ENCODE data around the gene DLX6.
A peak's percentile ranks its signal among the peaks of the same experiment; 100 is the strongest.

Gene DLX6

DNA sequence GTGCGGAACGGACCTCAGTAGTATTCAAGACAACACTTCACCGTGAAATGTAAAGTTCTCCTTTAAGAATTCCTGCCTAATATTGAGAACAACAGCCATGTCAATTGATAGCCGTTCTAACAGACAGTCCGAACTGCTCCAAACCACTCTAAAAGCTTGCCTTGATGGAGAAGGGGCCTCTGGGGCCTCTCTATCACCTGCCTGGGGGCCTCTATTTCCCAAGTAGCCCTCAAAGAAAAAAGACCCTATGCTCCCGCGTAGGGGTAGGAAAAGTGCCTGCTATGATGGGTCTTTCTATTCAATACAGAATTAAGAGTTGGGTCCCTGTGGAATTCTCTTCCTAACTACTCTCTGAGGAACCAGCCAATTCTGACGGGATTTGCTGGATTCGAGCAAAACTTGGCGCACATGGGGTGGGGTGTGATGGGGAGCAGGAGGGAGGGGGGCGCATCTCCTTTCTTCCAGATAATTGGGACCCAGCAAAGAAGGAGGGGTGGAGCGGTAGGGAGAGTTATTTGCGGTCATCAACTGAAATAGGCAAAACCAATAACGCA, 8.3 kb upstream of the DLX6 start:
- Histone ChIP-seq H3K4me3 (ENCODE audit: low read length) (no peak overlapping the region), H3K27me3 (replicated peaks; ENCODE audit: control insufficient read depth, insufficient read depth, low read length) (peaks cover 96% of the 10 kb centered on the region)

DNA sequence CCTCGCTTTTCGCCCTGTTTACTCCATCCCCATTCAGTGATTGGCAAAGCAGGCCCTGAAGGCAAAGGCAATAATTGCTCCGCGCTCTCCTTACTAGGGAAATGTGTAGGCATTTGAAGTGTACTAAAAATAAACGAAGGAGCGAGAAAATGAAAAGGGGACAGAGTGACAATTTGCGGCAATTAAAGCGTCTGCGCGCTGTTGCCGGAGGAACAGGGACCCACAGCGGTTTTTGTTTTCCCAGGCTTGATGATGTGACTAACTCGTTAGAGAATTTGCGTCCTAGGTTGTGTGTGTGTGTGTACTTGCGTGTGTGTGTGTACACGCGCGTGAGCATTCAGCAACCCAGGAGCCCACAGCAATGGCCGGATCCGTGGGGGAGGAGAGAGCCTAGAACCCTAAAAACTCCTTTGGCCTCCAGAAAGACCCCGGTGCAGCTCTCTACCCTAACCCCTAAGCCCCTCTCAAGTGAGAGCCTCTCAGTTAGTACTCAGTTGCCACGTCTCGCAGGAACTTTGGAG, 7.8 kb upstream of the DLX6 start:
- Histone ChIP-seq H3K9ac (ENCODE audit: low read length) (no peak overlapping the region), H3K27me3 (replicated peaks; ENCODE audit: control insufficient read depth, insufficient read depth, low read length) (peaks cover 96% of the 10 kb centered on the region), H3K9me3 (ENCODE audit: control insufficient read depth, low read length) (peaks cover 27% of the 10 kb centered on the region), H3K4me1 (ENCODE audit: control insufficient read depth, insufficient read depth, low read length) (peaks cover 3% of the 10 kb centered on the region), H3K4me3 (ENCODE audit: low read length) (no peak overlapping the region), H3K36me3 (ENCODE audit: control insufficient read depth, insufficient read depth, low read length, severe bottlenecking) (no peaks in the 10 kb centered on the region)
- no peak for DNase-seq (ENCODE audit: low read depth)

More for the DNA sequence above, 8.3 kb upstream of the DLX6 start:
- H3K4me1 ChIP-seq (ENCODE audit: control insufficient read depth, insufficient read depth, low read length): peaks cover 3% of the 10 kb centered on the region
- H3K36me3 ChIP-seq (ENCODE audit: control insufficient read depth, insufficient read depth, low read length, severe bottlenecking): no peaks in the 10 kb centered on the region
- no peak for DNase-seq (ENCODE audit: low read depth)
- no peak overlapping the region for H3K9ac ChIP-seq (ENCODE audit: low read length)
- peaks cover 30% of the 10 kb centered on the region for H3K9me3 ChIP-seq (ENCODE audit: control insufficient read depth, low read length)

DNA sequence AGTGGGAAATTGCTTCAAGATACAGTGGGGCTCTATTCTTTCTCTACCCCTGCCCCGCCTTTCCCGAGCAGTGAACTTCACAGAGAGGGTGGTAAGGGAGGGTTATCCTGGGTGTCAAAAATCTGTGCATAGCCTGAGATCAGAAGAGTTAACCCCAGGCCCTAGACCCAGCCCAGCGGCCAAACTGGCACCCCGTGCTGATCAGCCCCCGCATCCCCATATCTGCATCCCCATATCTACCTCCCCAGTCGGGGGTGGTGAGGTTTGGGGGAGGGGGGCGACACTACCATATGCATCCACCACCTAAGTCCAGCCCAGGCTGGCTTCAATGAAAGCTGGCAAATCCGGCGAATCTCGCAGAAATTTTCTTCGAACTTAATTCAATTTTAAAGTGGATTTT, 7.0 kb upstream of the DLX6 start:
- Histone ChIP-seq H3K4me1 (ENCODE audit: control insufficient read depth, insufficient read depth, low read length) (no peaks in the 10 kb centered on the region), H3K27me3 (replicated peaks; ENCODE audit: control insufficient read depth, insufficient read depth, low read length) (peaks cover 96% of the 10 kb centered on the region), H3K9me3 (ENCODE audit: control insufficient read depth, low read length) (peaks cover 22% of the 10 kb centered on the region), H3K9ac (ENCODE audit: low read length) (no peak overlapping the region), H3K4me3 (ENCODE audit: low read length) (no peak overlapping the region), H3K36me3 (ENCODE audit: control insufficient read depth, insufficient read depth, low read length, severe bottlenecking) (no peaks in the 10 kb centered on the region)
- DNase-seq (ENCODE audit: low read depth): no peak

DNA sequence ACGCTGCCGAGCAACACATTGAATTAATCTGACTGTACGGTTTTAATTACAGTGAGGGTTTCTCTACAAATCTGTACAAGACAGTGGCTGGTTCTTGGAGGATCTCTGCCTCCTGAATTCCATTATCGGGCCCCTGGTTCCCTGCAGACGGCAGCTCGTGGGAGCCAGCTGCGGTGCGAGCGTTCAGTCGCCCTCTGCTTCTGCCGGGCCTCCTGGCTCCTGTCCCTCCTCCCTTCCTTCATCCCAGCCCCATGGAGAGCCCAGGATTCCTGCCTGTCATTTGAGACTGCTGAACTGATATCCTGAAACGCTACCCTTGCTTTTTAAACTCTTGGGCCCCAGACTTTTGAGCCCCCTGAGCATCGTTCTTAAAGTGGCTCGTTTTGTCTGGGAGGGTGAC, 6.6 kb upstream of the DLX6 start:
- peaks cover 96% of the 10 kb centered on the region for H3K27me3 ChIP-seq (replicated peaks; ENCODE audit: control insufficient read depth, insufficient read depth, low read length)
- H3K9me3 ChIP-seq (ENCODE audit: control insufficient read depth, low read length): peaks cover 19% of the 10 kb centered on the region
- no peaks in the 10 kb centered on the region for H3K36me3 ChIP-seq (ENCODE audit: control insufficient read depth, insufficient read depth, low read length, severe bottlenecking)
- no peak for DNase-seq (ENCODE audit: low read depth)
- H3K9ac ChIP-seq (ENCODE audit: low read length): no peak overlapping the region
- no peak overlapping the region for H3K4me3 ChIP-seq (ENCODE audit: low read length)
- H3K4me1 ChIP-seq (ENCODE audit: control insufficient read depth, insufficient read depth, low read length): no peaks in the 10 kb centered on the region

DNA sequence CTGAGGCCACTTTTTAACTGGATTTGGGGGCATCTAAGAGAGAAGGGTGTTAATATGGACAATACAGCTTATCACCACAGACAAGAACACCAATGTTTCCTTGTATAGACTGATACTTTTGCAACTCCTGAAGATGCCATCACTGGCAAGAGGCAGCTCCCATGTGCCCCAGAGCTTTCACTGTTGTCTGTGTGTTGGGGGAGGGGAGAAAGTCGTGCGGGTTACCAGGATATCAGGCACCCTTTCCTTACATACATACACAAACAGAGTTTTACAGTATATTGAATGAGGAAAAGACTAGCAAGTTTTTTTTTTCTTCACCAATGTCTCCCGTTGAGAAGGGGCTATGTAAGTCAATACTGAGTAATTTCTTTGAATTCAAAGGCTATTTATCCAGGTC, 4.1 kb upstream of the DLX6 start:
- Histone ChIP-seq H3K36me3 (ENCODE audit: control insufficient read depth, insufficient read depth, low read length, severe bottlenecking) (no peaks in the 10 kb centered on the region), H3K9me3 (ENCODE audit: control insufficient read depth, low read length) (peaks cover 8% of the 10 kb centered on the region), H3K4me1 (ENCODE audit: control insufficient read depth, insufficient read depth, low read length) (peaks cover 4% of the 10 kb centered on the region), H3K9ac (ENCODE audit: low read length) (no peak overlapping the region), H3K27me3 (replicated peaks; ENCODE audit: control insufficient read depth, insufficient read depth, low read length) (peaks cover 93% of the 10 kb centered on the region), H3K4me3 (ENCODE audit: low read length) (no peak overlapping the region)
- DNase-seq (ENCODE audit: low read depth): no peak

DNA sequence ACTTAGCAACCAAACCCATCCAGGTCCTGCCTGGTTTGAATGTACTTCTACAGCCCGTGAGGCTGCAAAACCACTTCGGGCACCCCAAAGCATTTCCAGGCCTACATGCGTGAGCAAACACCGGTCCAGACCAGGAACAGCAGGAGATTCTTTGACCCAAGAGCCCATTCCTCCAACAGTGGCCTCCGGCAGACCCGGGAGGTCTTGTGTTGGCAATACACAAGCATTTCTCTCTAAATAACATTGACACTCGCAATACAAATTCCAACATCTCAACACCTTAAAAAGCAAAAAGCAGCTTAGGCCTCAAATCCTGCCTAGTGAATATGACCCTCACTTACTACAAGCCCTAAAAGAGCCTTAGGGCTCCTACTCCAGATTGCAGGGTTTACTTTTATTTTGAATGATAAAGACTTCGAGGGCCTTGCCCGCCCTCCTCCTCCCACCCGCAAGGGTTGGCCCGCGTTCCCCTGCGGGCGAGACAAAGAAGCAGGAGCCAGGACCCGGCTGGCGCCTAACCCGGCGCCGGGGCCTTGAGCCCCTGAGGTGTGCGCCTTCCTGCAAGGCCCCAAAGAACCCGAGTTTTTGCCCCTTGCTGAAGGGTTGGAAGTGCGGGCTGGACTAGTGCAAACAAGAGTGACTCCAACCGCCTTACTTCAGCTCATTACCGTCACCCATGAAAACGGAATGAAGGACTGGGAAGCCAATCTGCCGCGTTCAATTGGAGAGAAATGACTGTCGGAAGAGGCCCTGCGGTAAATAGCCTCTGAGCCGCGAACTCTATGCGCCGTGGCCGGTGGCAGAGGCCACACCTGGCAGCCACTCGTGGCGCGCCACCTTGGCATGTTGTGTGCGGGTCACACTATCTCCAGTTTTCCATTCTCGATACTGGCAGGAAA, 3.4 kb upstream of the DLX6 start:
- Histone ChIP-seq H3K36me3 (ENCODE audit: control insufficient read depth, insufficient read depth, low read length, severe bottlenecking) (no peaks in the 10 kb centered on the region), H3K9ac (ENCODE audit: low read length) (no peak overlapping the region), H3K27me3 (replicated peaks; ENCODE audit: control insufficient read depth, insufficient read depth, low read length) (peaks cover 87% of the 10 kb centered on the region), H3K4me3 (ENCODE audit: low read length) (no peak overlapping the region), H3K4me1 (ENCODE audit: control insufficient read depth, insufficient read depth, low read length) (peaks cover 4% of the 10 kb centered on the region), H3K9me3 (ENCODE audit: control insufficient read depth, low read length) (peaks cover 8% of the 10 kb centered on the region)
- DNase-seq (ENCODE audit: low read depth): no peak

DNA sequence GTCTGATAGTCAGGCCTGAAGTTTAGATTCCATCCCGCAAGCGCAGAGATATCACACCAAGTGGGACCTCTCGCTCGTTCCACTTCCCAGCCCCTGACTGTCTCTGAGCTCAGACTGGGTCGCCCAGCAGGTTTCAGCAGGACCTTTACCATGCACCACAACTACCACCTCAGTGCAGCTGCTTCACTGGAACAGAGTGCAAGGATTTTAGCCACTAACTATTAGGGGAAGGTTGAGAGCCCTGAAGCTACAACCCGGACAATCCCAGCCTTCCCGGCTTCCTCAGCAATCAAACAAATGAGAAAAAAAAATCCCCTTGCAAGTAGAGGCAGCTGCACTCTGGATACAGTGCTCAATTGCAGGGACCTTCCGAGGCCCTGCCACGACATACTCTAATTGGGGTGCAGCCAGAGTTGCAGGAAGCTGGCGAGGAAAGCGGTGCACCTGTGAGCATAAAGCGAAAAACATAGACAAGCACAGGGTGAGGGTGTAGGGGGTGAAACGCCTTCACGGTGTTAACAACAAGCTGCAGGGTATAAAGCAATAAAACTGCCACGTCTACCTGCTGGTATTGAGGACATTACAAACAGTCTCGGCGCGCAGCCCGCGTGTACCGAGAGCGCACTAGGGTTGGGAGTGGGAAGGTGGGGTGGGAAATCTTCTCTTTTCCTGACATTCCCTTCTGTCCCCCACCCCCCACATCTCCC, 2.6 kb upstream of the DLX6 start:
- H3K4me1 ChIP-seq (ENCODE audit: control insufficient read depth, insufficient read depth, low read length): peaks cover 4% of the 10 kb centered on the region
- no peak for DNase-seq (ENCODE audit: low read depth)
- no peak overlapping the region for H3K4me3 ChIP-seq (ENCODE audit: low read length)
- H3K9me3 ChIP-seq (ENCODE audit: control insufficient read depth, low read length): peaks cover 8% of the 10 kb centered on the region
- H3K9ac ChIP-seq (ENCODE audit: low read length): no peak overlapping the region
- H3K36me3 ChIP-seq (ENCODE audit: control insufficient read depth, insufficient read depth, low read length, severe bottlenecking): no peaks in the 10 kb centered on the region
- peaks cover 87% of the 10 kb centered on the region for H3K27me3 ChIP-seq (replicated peaks; ENCODE audit: control insufficient read depth, insufficient read depth, low read length)

DNA sequence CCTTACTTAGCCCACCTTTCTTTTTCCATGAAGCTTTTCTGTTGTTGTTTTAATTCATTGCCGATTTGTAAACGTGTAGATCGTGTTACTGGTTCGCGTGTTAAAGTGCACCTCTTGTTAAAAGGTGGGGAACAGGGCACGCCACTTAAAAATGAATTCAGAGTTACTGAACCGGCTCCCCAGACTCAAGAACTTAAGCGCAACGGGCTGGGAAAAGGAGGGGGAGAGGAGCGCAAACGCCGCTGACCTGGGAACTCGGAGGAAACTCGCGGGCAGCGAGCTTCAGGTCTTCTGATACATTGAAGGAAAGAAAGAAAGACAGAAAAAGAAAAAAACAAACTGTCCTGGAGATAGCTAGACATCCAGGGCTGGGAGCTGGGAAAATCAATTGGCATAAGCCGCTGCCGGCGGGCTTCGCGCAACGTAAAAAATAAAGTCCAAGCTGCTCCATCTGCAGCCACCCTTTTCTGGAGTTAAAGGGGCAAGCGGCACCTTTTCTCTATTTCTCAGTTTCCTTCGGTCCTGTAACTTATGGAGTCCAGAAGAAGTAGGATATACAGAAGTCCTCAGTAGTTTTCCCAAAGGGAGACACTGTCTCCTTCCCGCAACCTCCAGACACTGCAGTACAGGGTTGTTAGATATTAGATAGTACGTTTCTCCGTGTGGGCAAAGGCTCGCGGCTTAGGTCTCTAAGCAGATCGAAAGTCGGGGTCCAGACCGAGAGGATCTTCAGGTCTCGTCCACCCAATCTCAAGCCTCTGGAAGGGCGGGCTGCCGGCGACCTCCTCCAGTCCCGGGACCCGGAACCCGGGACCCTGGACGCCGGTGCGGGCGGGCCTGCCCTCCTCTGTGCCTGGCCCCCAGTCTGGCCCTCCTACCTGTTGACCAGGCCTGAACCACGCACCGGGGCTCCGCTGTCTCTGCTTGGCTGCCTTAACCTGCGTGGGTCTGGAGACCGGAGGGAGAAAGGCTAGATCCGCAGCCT, 1.8 kb upstream of the DLX6 start:
- H3K27me3 ChIP-seq (replicated peaks; ENCODE audit: control insufficient read depth, insufficient read depth, low read length): peaks cover 87% of the 10 kb centered on the region
- DNase-seq (ENCODE audit: low read depth): no peak
- no peak overlapping the region for H3K4me3 ChIP-seq (ENCODE audit: low read length)
- H3K9ac ChIP-seq (ENCODE audit: low read length): no peak overlapping the region
- H3K36me3 ChIP-seq (ENCODE audit: control insufficient read depth, insufficient read depth, low read length, severe bottlenecking): no peaks in the 10 kb centered on the region
- peaks cover 4% of the 10 kb centered on the region for H3K4me1 ChIP-seq (ENCODE audit: control insufficient read depth, insufficient read depth, low read length)
- peaks cover 8% of the 10 kb centered on the region for H3K9me3 ChIP-seq (ENCODE audit: control insufficient read depth, low read length)

DNA sequence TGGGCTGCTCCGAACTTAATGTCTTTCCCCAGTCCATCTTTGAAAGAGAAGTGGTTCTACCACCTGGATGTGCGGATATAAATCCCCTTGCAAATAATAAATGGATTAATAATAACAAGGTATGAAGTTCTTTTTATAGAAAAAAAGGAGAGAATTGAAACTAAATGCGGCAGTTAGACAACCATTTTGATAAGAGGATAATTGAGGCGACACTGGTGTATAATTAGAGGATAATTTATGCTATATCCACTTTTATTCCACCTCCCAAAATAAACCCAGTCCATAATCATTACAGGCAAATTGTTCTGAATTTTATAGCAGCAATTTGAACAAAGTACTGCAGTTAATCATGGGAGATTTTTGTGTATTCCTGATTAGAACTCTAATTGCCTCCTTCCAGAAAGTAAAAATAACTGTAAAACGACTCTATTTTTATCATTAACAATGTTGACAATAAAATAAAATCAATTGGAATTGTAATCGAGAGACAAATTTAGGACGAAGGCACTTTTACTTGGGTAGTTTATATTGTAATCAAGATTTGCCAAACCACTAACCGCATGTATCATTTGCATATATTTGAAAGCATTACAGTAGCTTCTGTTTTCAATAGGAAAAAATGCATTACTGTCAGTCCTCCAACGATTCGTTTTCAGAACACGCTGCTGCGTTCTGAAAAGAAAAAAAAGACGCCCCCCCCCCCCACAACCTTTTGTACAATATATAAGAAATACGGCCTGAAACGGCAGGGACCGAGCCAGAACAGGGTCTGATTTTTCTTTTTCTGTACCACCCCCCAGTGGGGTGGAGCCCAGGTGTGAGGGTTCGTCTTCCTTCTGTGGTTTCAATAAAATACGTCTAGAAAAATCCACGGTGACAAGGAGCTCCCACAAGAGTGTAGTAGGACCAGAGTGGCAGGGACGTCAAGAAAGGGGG, 838 bp upstream of the DLX6 start:
- Histone ChIP-seq H3K27me3 (replicated peaks; ENCODE audit: control insufficient read depth, insufficient read depth, low read length) (peaks cover 87% of the 10 kb centered on the region), H3K4me1 (ENCODE audit: control insufficient read depth, insufficient read depth, low read length) (peaks cover 4% of the 10 kb centered on the region), H3K36me3 (ENCODE audit: control insufficient read depth, insufficient read depth, low read length, severe bottlenecking) (no peaks in the 10 kb centered on the region), H3K9ac (ENCODE audit: low read length) (no peak overlapping the region), H3K4me3 (ENCODE audit: low read length) (peak overlapping the region; percentile 44), H3K9me3 (ENCODE audit: control insufficient read depth, low read length) (peaks cover 8% of the 10 kb centered on the region)
- DNase-seq (ENCODE audit: low read depth): no peak

Measured in adipocyte (in vitro differentiated cells).